GM23248 (cell line): ENCODE results near the gene CLDND2.

Source experiments
- EZH2 ChIP-seq: fragments of 200-600 bp; sonication (generic); IDR thresholded peaks from 2 replicates; pipeline ENCODE4 v1.6.1; 2018; ENCODE audit warnings: antibody characterized with exemption, mild to moderate bottlenecking; ENCODE audit not compliant: insufficient read depth, poor library complexity, severe bottlenecking
- EZH2phosphoT487 ChIP-seq: fragments of 200-600 bp; sonication (generic); IDR thresholded peaks from 2 replicates; pipeline ENCODE4 v1.6.1; 2018; ENCODE audit warnings: antibody characterized with exemption, moderate library complexity, mild to moderate bottlenecking, low read depth; ENCODE audit not compliant: insufficient read depth

- TF ChIP-seq EZH2phosphoT487 (no peak), EZH2 (no peak)
Measured at GRCh38 chr19:51365211-51365964, 3.4 kb downstream of the CLDND2 start.
